GM23338 (cell line): ENCODE results near the gene FN3K. TPM values are rescaled to one million over a fixed set of nuclear protein-coding genes. Genes with fewer than 3 reads are reported as not detected.

Experiments used
- ATAC-seq: fragments of 200-7000 bp; cut with Tn5 transposase; 3 replicates; pipeline ENCODE4 v1.9.1; 2020
- DNase-seq: peaks from one replicate; pipeline ENCODE4 v3.0.0-alpha.2; 2015; ENCODE audit warnings: low spot score
- H2AFZ ChIP-seq: fragments of 200-600 bp; sonication (generic); 2 replicates; pipeline ENCODE4 v1.8.0; 2016; ENCODE audit warnings: antibody characterized with exemption, mild to moderate bottlenecking, moderate library complexity
- H3F3A ChIP-seq: fragments of 200-600 bp; sonication (generic); replicated peaks from 2 replicates; pipeline ENCODE4 v1.8.0; 2017; ENCODE audit warnings: antibody characterized with exemption, mixed run types, low read depth
- H3K27ac ChIP-seq: fragments of 200-600 bp; sonication (generic); 2 replicates; pipeline ENCODE4 v1.6.1; 2016; ENCODE audit warnings: low read depth
- H3K27me3 ChIP-seq: fragments of 200-600 bp; sonication (generic); 2 replicates; pipeline ENCODE4 v1.8.0; 2016; ENCODE audit warnings: mild to moderate bottlenecking, mixed run types, moderate library complexity; ENCODE audit not compliant: insufficient read depth
- H3K36me3 ChIP-seq: fragments of 200-600 bp; sonication (generic); 2 replicates; pipeline ENCODE4 v1.8.0; 2016; ENCODE audit warnings: mild to moderate bottlenecking; ENCODE audit not compliant: insufficient read depth
- H3K4me1 ChIP-seq: fragments of 200-600 bp; sonication (generic); 2 replicates; pipeline ENCODE4 v1.8.0; 2016; ENCODE audit warnings: mild to moderate bottlenecking, moderate library complexity; ENCODE audit not compliant: insufficient read depth
- H3K4me2 ChIP-seq: fragments of 200-600 bp; sonication (generic); 2 replicates; pipeline ENCODE4 v1.7.1; 2017; ENCODE audit warnings: mixed run types
- H3K4me3 ChIP-seq: fragments of 200-600 bp; sonication (generic); 2 replicates; pipeline ENCODE4 v1.6.1; 2016; ENCODE audit warnings: mixed run types
- H3K79me2 ChIP-seq: fragments of 200-600 bp; sonication (generic); replicated peaks from 2 replicates; pipeline ENCODE4 v1.8.0; 2017; ENCODE audit warnings: mild to moderate bottlenecking; ENCODE audit not compliant: insufficient read depth
- H3K9me2 ChIP-seq: fragments of 200-600 bp; sonication (generic); 2 replicates; pipeline ENCODE4 v1.8.0; 2017; ENCODE audit not compliant: insufficient read depth
- H4K20me1 ChIP-seq: fragments of 200-600 bp; sonication (generic); replicated peaks from 2 replicates; pipeline ENCODE4 v1.8.0; 2017; ENCODE audit warnings: mild to moderate bottlenecking; ENCODE audit not compliant: insufficient read depth
- H3K27ac Mint-ChIP-seq: 2 replicates; pipeline ENCODE4 v1.8.0; 2020; ENCODE audit warnings: inconsistent platforms, mild to moderate bottlenecking, moderate library complexity, mixed read lengths
- H3K27me3 Mint-ChIP-seq: 3 replicates; pipeline ENCODE4 v1.8.0; 2022; ENCODE audit warnings: low read depth, mild to moderate bottlenecking, moderate library complexity, mixed read lengths, inconsistent platforms; ENCODE audit not compliant: insufficient read depth, poor library complexity
- H3K36me3 Mint-ChIP-seq: 3 replicates; pipeline ENCODE4 v1.8.0; 2021; ENCODE audit warnings: low read depth, mild to moderate bottlenecking, inconsistent platforms, moderate library complexity, mixed read lengths
- H3K4me1 Mint-ChIP-seq: 3 replicates; pipeline ENCODE4 v1.8.0; 2020; ENCODE audit warnings: mild to moderate bottlenecking, inconsistent platforms, mixed read lengths
- H3K4me3 Mint-ChIP-seq: 3 replicates; pipeline ENCODE4 v1.8.0; 2021; ENCODE audit warnings: moderate library complexity, mild to moderate bottlenecking, inconsistent platforms, mixed read lengths
- H3K9me3 Mint-ChIP-seq: 3 replicates; pipeline ENCODE4 v1.8.0; 2020; ENCODE audit warnings: moderate library complexity, mild to moderate bottlenecking, inconsistent platforms, mixed read lengths
- CREB1 ChIP-seq: fragments of 250-450 bp; sonication (Bioruptor Pico); IDR thresholded peaks from 2 replicates; pipeline ENCODE4 v1.5.0; 2020; ENCODE audit warnings: low read depth, mild to moderate bottlenecking, moderate library complexity
- CTCF ChIP-seq, 2 experiments: fragments of 200-600 bp in 1 of 2; sonication (generic) in 1 of 2; conservative IDR thresholded peaks; 2 replicates each; pipeline versions ENCODE4 v1.5.1 to v1.6.1; 2016 to 2017; ENCODE audit warnings: antibody characterized with exemption in 2 of 2, low read depth in 2 of 2, mild to moderate bottlenecking in 2 of 2, moderate library complexity in 1 of 2
- EZH2 ChIP-seq: fragments of 200-600 bp; sonication (generic); IDR thresholded peaks from one replicate; pipeline ENCODE4 v1.8.0; 2017; ENCODE audit warnings: antibody characterized with exemption, mild to moderate bottlenecking, low read depth; ENCODE audit not compliant: unreplicated experiment
- EZH2phosphoT487 ChIP-seq: fragments of 200-600 bp; sonication (generic); IDR thresholded peaks from one replicate; pipeline ENCODE4 v1.8.1; 2018; ENCODE audit warnings: antibody characterized with exemption; ENCODE audit not compliant: unreplicated experiment
- JUNB ChIP-seq: IDR thresholded peaks from one replicate; pipeline ENCODE4 v1.6.1; 2016; ENCODE audit warnings: antibody characterized with exemption; ENCODE audit not compliant: unreplicated experiment
- POLR2AphosphoS5 ChIP-seq: IDR thresholded peaks from 2 replicates; pipeline ENCODE4 v1.6.1; 2016; ENCODE audit warnings: antibody characterized with exemption, low read depth
- REST ChIP-seq: IDR thresholded peaks from one replicate; pipeline ENCODE4 v1.6.1; 2018; ENCODE audit warnings: antibody characterized with exemption; ENCODE audit not compliant: unreplicated experiment
- STAT1 ChIP-seq: IDR thresholded peaks from one replicate; pipeline ENCODE4 v1.6.1; 2016; ENCODE audit warnings: antibody characterized with exemption; ENCODE audit not compliant: unreplicated experiment
- ZNF114 ChIP-seq: fragments of 250-450 bp; sonication (Bioruptor Pico); IDR thresholded peaks from 2 replicates; pipeline ENCODE4 v1.5.0; 2020; ENCODE audit warnings: mild to moderate bottlenecking, moderate library complexity
- ZNF331 ChIP-seq: fragments of 250-450 bp; sonication (Bioruptor Pico); IDR thresholded peaks from 2 replicates; pipeline ENCODE4 v1.5.0; 2020; ENCODE audit warnings: low read depth, mild to moderate bottlenecking, moderate library complexity
- ZNF462 ChIP-seq: fragments of 250-450 bp; sonication (Bioruptor Pico); IDR thresholded peaks from 2 replicates; pipeline ENCODE4 v1.5.0; 2020; ENCODE audit warnings: mild to moderate bottlenecking, moderate library complexity
- polyA plus RNA-seq: library from polyadenylated mRNA; unstranded; fragments of >200 nt; fragmentation: Nextera tagmentation; extraction: Ambion mirVana; gene quantifications from 2 replicates; pipeline ENCODE4 v1.2.1, GENCODE V29; 2016
- total RNA-seq: library from RNA; depleted of rRNA; stranded (reverse); fragments of >200 nt; shearing (Covaris generic); gene quantifications from 2 replicates; pipeline ENCODE4 v1.2.3, GENCODE V29; 2014

FN3K gene
- total and polyA plus RNA-seq, 2 experiments from 2014 or later: 5.3 to 12.9 TPM

- H3K4me3 Mint-ChIP-seq: no peak overlapping the region
- H3K36me3 Mint-ChIP-seq: peaks cover 50% of the 10 kb centered on the region
Observed at GRCh38 chr17:82797061-82797460, 61.6 kb downstream of the FN3K start.

More at GRCh38 chr17:82797061-82797460, 61.6 kb downstream of the FN3K start:
- H3K9me2 ChIP-seq: no peaks in the 10 kb centered on the region
- ATAC-seq: no peak
- H3F3A ChIP-seq: no peaks in the 10 kb centered on the region
- DNase-seq: no peak
- Mint-ChIP-seq H3K27me3 (peaks cover 12% of the 10 kb centered on the region), H3K4me1 (peaks cover 5% of the 10 kb centered on the region; the same call in 2 of the 3 replicates), H3K27ac (no peak overlapping the region), H3K9me3 (peaks cover 24% of the 10 kb centered on the region)
- peaks cover 14% of the 10 kb centered on the region; the same call in 1 of the 2 replicates for H3K36me3 ChIP-seq
- H3K4me1 ChIP-seq: no peaks in the 10 kb centered on the region
- H3K27ac ChIP-seq: no peak overlapping the region; the same call in 1 of the 2 replicates
- no peak for TF ChIP-seq REST
- TF ChIP-seq ZNF331 (CRISPR knock-in tag): no peak
- no peak for TF ChIP-seq JUNB
- TF ChIP-seq EZH2: no peak
- TF ChIP-seq ZNF114: no peak
- TF ChIP-seq STAT1: no peak
- TF ChIP-seq CTCF (conservative IDR thresholded peaks at IDR 0.05; ENCODE audit: low read depth in 2 of 2): no peak
- TF ChIP-seq EZH2phosphoT487: no peak
- TF ChIP-seq POLR2AphosphoS5: no peak
- TF ChIP-seq ZNF462 (CRISPR knock-in tag): no peak
- TF ChIP-seq CREB1 (CRISPR knock-in tag): no peak
- H4K20me1 ChIP-seq: peaks cover 9% of the 10 kb centered on the region
- H3K79me2 ChIP-seq: peaks cover 65% of the 10 kb centered on the region
- no peaks in the 10 kb centered on the region for H3K27me3 ChIP-seq
- H2AFZ ChIP-seq: no peak overlapping the region
- no peak overlapping the region for H3K4me3 ChIP-seq
- H3K4me2 ChIP-seq: no peak overlapping the region
